Hepatocyte (in vitro differentiated cells): ENCODE measurements around the gene PRMT3.

Experiments
- CTCF ChIP-seq: fragments of 200-600 bp; sonication (generic); IDR thresholded peaks from 2 replicates; pipeline ENCODE4 v1.5.1; 2016; ENCODE audit warnings: antibody characterized with exemption, mild to moderate bottlenecking; ENCODE audit not compliant: poor library complexity
- EZH2phosphoT487 ChIP-seq: fragments of 200-600 bp; sonication (generic); IDR thresholded peaks from one replicate; pipeline ENCODE4 v1.6.1; 2018; ENCODE audit warnings: antibody characterized with exemption, mild to moderate bottlenecking, low read depth, moderate library complexity; ENCODE audit not compliant: unreplicated experiment, severe bottlenecking

- TF ChIP-seq EZH2phosphoT487 (no peak), CTCF (no peak)
Observed at GRCh38 chr11:20448834-20449233, 61.3 kb downstream of the PRMT3 start.
